HG02763 (cell line): ENCODE results near the gene ERICH6.
"Not testable (repeated sequence)": the region's sequence is repeated elsewhere in the genome, so short reads cannot be mapped to it uniquely, and the experiment has no call there.

ENCODE experiments used
- ATAC-seq: cut with Tn5 transposase; IDR thresholded peaks from one replicate; pipeline ENCODE4 v1.9.1; 2021; ENCODE audit warnings: mild to moderate bottlenecking, moderate library complexity; ENCODE audit not compliant: unreplicated experiment

Gene ERICH6

DNA sequence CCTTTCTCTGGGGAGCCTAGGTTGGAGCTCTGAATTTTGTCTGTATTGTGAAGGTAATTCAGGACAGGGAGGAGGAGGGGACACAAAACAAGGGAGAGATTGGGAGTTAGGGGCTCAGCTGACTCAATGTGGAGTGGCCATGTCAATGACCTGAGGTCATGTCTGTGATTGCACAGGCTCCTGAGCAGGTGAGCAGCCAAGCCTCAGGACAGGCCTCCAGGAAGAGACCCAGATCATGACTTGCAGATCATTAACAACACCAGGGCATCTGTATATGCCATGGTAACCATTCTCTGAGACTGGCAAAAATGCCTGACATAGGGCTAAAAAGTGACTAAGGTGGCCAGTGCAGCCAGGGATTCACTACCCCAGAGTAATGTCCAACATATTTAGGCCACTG lies 20.9 kb downstream of the ERICH6 start:
- ATAC-seq: no peak

DNA sequence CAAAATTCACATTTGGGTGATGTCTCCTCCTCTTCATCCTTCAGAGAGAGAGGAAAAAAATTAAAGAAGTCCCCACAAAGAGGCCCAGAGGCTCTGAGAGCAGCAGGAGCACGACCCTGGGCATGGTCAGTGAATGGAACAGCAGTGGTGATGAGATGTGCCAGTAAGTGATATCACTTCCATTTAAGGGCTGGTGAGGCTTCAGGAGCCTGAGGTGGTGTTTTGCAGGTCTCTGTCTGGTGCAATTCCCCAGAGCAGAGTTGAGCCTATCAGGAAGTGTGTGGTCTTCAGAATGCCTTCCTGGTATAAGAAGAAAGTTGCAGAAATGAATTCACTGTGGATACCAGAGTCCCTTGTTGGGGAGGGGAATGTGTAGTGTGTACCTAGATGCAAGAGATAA lies 21.4 kb downstream of the ERICH6 start:
- no peak for ATAC-seq

- ATAC-seq: peak; percentile 93
Measured at GRCh38 chr3:150681057-150681456, 22.7 kb downstream of the ERICH6 start.

DNA sequence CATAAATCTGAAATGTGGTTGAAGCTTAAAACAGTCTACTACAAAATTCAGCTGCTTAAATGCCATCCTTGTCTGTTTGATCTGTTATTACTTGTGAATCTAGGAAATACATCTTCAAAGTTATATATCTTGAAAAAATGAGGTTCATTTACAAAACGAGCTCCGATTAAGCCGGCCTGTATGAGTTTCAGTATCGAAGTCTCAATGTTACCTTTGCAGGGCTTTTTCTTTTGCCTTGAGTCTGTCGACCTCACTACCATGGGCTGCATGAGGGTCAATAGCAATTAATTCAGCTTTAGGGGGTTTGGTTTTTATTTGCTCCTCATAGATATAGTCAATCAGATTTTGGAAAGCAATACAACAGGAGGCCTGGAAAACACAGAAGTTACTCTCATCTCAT lies 23.2 kb downstream of the ERICH6 start:
- ATAC-seq: no peak

DNA sequence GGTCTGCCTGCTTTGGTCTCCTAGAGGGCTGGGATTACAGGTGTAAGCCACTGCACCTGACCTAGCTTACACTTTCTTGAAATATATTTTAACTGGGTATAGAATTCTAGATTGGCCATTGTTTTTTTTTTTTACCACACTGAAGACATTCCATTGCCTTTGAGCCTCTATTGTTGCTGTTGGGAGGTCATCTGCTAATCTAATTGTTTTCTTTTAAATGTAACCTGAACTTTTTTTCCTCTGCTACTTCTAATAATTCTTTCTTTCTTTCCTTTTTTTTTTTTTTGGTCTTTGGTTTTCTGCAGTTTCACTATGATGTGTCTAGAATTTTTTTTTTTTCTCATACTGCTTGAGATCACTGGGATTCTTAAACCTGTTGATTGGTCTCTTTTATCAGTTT lies 28.1 kb downstream of the ERICH6 start:
- ATAC-seq: no peak

GRCh38 chr3:150673966-150674365 lies 29.8 kb downstream of the ERICH6 start:
- no peak for ATAC-seq

DNA sequence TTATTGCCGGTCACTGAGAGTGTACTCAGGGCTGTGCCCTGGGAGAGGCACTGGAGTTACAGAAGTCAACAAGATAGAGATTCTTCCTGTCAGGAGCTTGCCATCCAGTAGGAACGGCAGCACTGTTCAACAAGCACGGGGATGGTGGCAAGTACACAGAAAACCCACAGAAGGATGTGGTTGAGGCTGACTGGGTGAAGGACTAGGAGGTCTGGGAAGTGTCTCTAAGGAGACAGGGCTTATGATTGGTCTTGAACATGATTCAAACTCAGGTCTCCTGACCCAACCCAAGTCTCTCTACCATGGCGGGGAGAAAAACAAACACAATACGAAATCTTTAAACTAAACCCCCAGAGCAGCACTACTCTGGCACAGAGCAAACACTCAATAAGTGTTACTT lies 37.6 kb downstream of the ERICH6 start:
- ATAC-seq: no peak

GRCh38 chr3:150663461-150663860 lies 40.3 kb downstream of the ERICH6 start:
- no peak for ATAC-seq

DNA sequence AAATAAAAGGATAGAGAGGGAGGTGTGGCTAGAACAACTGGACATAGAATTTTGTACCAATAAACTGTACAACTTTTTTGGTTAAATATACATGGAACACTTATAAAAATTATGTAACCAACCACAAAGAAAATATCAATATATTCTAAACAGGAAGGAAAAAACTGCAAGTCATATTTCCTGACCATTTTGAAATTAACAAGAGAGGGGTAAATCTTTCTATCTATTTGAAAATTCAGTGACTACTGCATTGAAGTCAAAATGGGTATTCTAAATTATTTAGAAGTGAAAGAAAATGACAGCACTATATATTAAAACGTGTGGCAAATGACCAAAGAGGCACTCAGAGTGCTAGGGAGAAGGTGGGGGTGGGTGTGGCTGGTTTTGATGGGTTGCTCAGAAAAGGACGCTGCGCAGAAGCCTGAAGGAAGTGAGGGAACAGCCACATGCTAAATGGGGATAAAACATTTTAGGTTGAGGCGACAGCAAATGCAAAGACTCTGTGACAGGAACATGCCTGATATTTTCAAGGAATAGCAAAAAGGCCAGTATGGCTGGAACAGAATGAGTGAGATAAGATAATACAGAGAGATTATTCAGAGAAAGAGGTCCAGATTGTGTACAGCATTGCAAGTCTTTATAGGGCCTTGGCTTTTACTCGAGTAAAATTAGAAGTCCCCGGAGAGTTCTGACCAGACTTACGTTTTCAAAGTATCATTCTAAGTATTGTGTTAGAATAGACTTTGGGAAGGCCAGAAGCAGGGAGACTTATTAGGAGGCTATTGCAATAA lies 41.1 kb downstream of the ERICH6 start:
- ATAC-seq: no peak

DNA sequence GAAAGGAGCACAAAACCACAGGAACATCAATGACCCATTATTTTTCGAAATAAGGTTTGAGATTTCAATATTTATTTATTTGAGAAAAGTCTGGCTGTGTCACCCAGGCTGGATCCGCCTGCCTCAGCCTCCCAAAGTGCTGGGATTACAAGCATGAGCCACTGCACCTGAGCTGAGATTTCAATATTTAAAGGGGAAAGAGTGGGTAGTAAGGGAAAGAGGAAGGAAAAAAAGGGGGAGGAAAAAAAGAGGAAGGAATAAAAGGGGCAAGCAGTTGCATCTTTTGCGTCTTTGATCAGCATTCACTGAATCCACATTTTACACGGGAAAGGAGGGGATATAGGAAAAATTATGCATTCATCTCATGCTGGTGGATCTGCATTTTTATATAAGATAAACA lies 47.4 kb downstream of the ERICH6 start:
- no peak for ATAC-seq

GRCh38 chr3:150653110-150653561 lies 50.6 kb downstream of the ERICH6 start:
- peak; percentile 58 for ATAC-seq

DNA sequence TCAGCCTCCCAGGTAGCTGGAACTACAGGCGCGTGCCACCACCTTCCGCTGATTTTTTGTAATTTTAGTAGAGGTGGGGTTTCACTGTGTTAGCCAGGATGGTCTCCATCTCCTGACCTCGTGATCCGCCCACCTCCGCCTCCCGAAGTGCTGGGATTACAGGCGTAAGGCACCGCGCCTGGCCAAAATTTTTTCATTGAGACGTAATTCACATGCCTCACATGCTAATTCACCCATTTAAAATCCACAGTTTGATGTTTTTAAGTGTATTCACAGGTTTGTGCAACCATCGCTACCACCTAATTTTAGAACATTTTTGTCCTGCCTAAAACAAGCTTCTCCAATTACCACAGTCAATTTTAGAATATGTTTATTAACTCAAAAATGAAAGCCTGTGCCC lies 63.5 kb downstream of the ERICH6 start:
- no peak for ATAC-seq

DNA sequence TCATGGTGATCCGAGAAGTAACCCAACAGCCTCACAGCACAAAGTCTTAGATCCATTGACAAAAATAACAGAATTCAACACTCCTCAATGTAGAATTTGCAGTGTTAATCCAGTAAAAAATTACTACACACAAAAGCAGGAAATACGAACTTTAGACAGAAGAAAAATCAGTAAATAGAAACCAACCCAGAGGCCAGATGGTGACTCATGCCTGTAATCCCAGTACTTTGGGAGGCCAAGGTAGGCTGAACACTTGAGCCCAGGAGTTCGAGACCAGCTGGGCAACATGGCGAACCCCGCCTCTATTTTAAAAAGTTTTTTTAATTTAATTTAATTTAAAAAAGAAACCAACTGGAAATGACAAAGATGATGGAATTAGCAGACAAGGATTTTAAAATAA lies 64.5 kb downstream of the ERICH6 start:
- no peak for ATAC-seq

DNA sequence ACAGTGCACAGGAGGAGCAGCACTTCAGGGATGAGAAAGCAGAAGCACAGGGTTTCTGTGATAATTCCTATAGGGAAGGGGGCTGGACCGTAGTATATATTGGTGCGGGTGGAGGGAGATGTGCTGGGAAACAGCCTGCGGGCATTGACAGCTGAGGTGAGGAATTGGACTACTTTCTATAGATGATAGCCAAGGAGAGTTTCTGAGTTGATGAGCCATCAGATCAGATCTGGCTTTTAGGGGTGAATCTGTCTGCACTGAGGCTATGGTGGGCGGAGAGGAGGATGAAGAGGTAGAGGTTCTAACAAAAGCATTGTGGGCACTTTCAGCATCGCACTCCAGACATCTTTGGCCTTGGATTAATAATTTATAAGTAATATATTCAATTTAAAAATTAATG lies 67.5 kb downstream of the ERICH6 start:
- no peak for ATAC-seq

- peak; percentile 58 for ATAC-seq
Measured at GRCh38 chr3:150635526-150635925, 68.2 kb downstream of the ERICH6 start.

- ATAC-seq: no peak
Measured at GRCh38 chr3:150635076-150635475, 68.6 kb downstream of the ERICH6 start.

- no peak for ATAC-seq
Measured at GRCh38 chr3:150631515-150632221, 72.1 kb downstream of the ERICH6 start.

DNA sequence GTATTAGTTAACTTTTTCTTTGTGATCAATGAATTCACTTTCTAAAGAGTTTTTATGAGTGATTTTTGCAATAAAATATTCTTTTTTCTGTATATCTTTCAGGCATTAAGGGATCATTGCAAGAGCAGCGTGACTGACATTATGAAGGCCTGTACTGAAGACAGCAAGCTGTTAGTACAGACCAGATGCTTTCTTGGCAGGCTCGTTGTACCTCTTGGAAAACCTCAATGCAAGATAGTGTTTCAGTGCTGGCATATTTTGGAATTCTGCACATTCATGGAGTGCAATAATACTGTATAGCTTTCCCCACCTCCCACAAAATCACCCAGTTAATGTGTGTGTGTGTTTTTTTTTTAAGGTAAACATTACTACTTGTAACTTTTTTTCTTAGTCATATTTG lies 76.2 kb downstream of the ERICH6 start:
- no peak for ATAC-seq

GRCh38 chr3:150626148-150626930 lies 77.4 kb downstream of the ERICH6 start:
- ATAC-seq: no peak

DNA sequence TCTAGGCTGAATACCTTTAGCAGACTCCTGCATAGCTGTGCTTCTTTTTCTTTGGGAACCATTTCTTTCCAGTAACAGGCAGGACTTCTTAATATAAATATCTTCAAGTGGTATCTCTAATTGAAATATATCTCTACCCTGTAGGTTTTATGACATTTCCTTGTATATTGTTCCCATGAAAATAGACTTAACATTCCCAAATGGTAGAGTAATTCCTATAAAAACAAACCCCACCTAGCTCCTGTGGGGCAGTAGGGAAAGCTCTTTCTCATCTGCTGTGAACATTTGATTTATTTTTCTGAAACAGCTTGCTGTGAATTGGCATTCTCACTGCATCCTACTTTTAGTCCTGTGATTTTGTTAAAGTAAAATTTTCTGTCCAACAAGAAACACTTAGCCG lies 79.8 kb downstream of the ERICH6 start:
- no peak for ATAC-seq

- not testable (repeated sequence) for ATAC-seq
Measured at GRCh38 chr3:150622955-150623354, 80.8 kb downstream of the ERICH6 start.
